Activated naive CD8-positive, alpha-beta T cell treated with anti-CD3 and anti-CD28 coated beads, Interleukin-2, amount 10 ng/mL, durations not matched to agents 7 days and 5 days (primary cell): ENCODE data around the gene WDR83. TPM values are rescaled to one million over a fixed set of nuclear protein-coding genes. Genes with fewer than 3 reads are reported as not detected.

Experiments used
- ATAC-seq: fragments of 150-1000 bp; cut with Tn5 transposase; one replicate; pipeline ENCODE4 v1.10.0; 2021; ENCODE audit warnings: low read depth, moderate library complexity
- POLR2A ChIA-PET: fragments of 350-600 bp; sonication (Branson Sonifier 250); formaldehyde crosslinking; loops from one replicate; lab custom pipeline; 2021; ENCODE audit warnings: antibody characterized with exemption; lab: Charles Lee
- DNase-seq: peaks from one replicate; pipeline ENCODE4 v3.0.0; 2021
- H3K27ac Mint-ChIP-seq: one replicate; pipeline ENCODE4 v1.8.0; 2022; ENCODE audit warnings: mild to moderate bottlenecking, mixed read lengths
- H3K27me3 Mint-ChIP-seq: one replicate; pipeline ENCODE4 v1.8.0; 2022; ENCODE audit warnings: mild to moderate bottlenecking, moderate library complexity, mixed read lengths
- H3K36me3 Mint-ChIP-seq: one replicate; pipeline ENCODE4 v1.8.0; 2021; ENCODE audit warnings: mild to moderate bottlenecking, mixed read lengths
- H3K4me1 Mint-ChIP-seq: one replicate; pipeline ENCODE4 v1.8.0; 2021; ENCODE audit warnings: mixed read lengths
- H3K4me3 Mint-ChIP-seq: one replicate; pipeline ENCODE4 v1.8.0; 2022; ENCODE audit warnings: mild to moderate bottlenecking, moderate library complexity, mixed read lengths
- H3K9me3 Mint-ChIP-seq: one replicate; pipeline ENCODE4 v1.8.0; 2021; ENCODE audit warnings: mixed read lengths
- total RNA-seq, 2 experiments: library from RNA; stranded (reverse); gene quantifications; one replicate each; pipeline ENCODE4 v1.2.3, GENCODE V29; 2021

WDR83 gene
- total RNA-seq, 2 experiments from 2014 or later, result 18.2 to 21.1 TPM

DNA sequence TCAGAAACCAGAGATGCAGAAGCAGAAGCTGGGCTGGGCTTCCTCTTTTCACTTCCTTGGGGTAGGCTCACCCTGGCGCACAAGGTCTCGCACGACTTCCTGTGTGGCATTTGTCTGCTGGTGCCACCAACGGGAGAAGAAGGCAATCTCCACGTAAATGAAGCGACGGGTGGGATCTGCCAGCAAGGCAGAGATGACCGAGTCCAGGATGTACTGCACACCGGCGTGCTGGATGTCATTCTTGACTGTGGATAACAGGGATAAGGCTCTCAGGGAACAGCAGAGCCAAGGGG, 1.4 kb upstream of the WDR83 start:
- Mint-ChIP-seq H3K27me3 (no peaks in the 10 kb centered on the region), H3K27ac (peak overlapping the region; percentile 82), H3K4me3 (peak overlapping the region; percentile 92), H3K36me3 (peaks cover 6% of the 10 kb centered on the region), H3K9me3 (no peaks in the 10 kb centered on the region), H3K4me1 (peaks cover 30% of the 10 kb centered on the region)
- DNase-seq, result peak; percentile 57
- POLR2A ChIA-PET, result interaction anchor here (0.5 to 0.6 kb wide), 2 partner anchors 13 to 42 kb away, joined by 3 to 6 read pairs; no protein-coding TSS in a partner anchor
- peak; percentile 46 for ATAC-seq

DNA sequence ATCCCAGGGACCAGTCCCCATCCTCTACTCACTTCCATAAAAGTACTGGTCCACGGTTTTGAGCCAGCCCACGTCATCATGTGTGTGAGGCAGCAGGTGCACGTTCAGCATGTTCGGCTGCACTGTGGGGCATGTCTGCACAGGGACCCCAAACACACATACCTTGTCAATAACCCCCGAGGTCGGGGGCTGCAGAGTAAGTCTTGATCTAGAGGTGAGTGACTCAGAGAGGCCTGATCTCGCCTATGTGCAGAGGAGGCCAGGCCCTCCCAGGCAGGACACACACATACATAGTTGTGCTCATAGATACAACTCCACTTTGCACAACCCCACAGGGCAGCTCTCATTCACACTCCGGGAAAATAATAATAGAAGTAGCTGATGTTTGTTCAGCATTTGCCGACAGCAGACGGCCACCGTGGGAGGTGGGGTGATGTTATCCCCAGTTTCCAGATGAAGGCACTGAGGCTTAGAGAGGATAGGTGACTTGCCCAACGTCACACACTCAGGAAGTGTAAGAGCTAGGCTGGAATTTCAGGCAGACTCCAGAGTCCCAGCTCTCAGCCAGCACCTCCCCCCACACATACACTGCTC, 839 bp upstream of the WDR83 start:
- ATAC-seq (peak; percentile 12), DNase-seq (peak; percentile 52)
- POLR2A ChIA-PET, result interaction anchor here (0.5 to 1.6 kb wide), 7 partner anchors 13 to 101 kb away, joined by 3 to 6 read pairs (median 4); partner anchors contain the start of genes TNPO2 and ZNF490
- peaks cover 6% of the 10 kb centered on the region for H3K36me3 Mint-ChIP-seq
- no peaks in the 10 kb centered on the region for H3K9me3 Mint-ChIP-seq
- peak overlapping the region; percentile 92 for H3K4me3 Mint-ChIP-seq
- peak overlapping the region; percentile 82 for H3K27ac Mint-ChIP-seq
- H3K4me1 Mint-ChIP-seq, result peaks cover 33% of the 10 kb centered on the region
- no peaks in the 10 kb centered on the region for H3K27me3 Mint-ChIP-seq

DNA sequence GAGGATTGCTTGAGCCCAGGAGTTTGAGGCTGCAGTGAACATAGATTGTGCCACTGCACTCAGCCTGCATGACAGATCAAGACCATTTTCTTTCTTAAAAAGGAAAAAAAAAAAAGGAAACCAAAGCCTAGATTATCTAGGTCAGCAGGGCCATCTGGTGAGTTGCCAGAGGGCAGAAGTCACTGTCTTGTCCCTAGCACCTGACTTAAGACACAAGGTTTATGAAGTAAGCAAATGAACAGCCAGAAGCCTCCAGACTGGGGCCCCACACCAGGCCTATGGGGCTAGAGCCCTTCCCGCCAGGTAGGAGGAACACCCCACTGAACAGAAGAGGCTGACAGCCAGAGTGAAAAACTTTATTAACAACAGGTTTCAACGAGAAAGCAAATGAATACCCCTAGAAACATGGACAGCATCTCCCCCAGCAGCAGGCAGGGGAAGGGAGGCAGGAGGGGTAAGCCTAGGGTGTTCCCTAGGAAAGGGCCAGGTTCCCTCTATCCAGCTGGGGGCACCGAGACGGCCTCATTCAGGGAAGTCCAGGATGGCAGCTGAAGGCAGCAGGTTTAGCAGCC, 1.2 kb downstream of the WDR83 start:
- POLR2A ChIA-PET, result interaction anchor here (0.8 to 1.9 kb wide), 5 partner anchors 9 to 66 kb away, joined by 3 to 9 read pairs (median 5); partner anchors contain the start of genes ZNF490 and ZNF791
- no peak for DNase-seq
- Mint-ChIP-seq H3K4me3 (peak overlapping the region; percentile 99), H3K36me3 (peaks cover 10% of the 10 kb centered on the region), H3K27ac (peak overlapping the region; percentile 100), H3K27me3 (no peaks in the 10 kb centered on the region), H3K9me3 (no peaks in the 10 kb centered on the region), H3K4me1 (peaks cover 37% of the 10 kb centered on the region)
- no peak for ATAC-seq

DNA sequence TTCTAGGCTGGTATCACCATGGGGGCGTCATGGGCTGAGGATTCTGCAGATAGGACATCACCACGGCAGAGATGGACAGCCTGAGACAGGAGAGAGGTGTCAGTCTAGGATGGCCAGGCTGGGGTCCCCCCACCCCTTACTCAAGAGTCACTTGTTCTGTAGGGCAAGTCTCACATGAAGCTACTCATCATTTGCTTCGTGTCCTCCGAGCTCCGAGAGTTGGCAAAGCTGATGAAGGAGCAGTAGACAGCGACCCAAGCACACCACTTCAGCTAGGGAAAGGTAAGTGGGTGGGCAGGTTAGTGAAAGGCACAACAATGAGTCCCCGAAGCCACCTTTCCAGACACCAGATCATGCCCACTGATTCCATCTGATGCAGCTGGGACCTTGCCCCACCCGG, 1.7 kb downstream of the WDR83 start:
- H3K27ac Mint-ChIP-seq, result peak overlapping the region; percentile 100
- POLR2A ChIA-PET, result interaction anchor here (0.8 to 2.2 kb wide), 7 partner anchors 8 to 66 kb away, joined by 3 to 19 read pairs (median 5); partner anchors contain the start of genes DHPS, ZNF490 and ZNF791
- no peaks in the 10 kb centered on the region for H3K9me3 Mint-ChIP-seq
- ATAC-seq (no peak), DNase-seq (no peak)
- peaks cover 37% of the 10 kb centered on the region for H3K4me1 Mint-ChIP-seq
- H3K27me3 Mint-ChIP-seq, result no peaks in the 10 kb centered on the region
- H3K4me3 Mint-ChIP-seq, result peak overlapping the region; percentile 99
- H3K36me3 Mint-ChIP-seq, result peaks cover 10% of the 10 kb centered on the region

DNA sequence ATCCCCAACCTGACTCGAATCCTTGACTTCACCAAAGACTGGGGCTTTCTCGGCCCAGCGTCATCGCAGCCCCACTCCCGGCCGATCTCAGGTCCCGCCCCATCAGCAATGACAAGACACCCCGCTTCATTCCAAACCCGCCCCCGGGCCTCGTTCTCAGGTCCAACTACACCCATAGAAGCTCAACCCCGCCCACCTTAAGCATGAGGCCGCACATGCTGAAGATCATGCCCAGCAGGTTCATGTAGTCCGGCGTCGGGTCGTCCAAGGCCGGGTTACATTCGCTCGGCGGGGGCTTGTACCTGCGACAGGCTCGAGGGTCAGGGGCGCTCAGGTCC, 2.3 kb downstream of the WDR83 start:
- POLR2A ChIA-PET, result interaction anchor here (0.5 to 2.2 kb wide), 10 partner anchors 8 to 306 kb away, joined by 3 to 19 read pairs (median 4); partner anchors contain the start of genes DHPS, ZNF490 and ZNF791
- H3K36me3 Mint-ChIP-seq, result peaks cover 7% of the 10 kb centered on the region

DNA sequence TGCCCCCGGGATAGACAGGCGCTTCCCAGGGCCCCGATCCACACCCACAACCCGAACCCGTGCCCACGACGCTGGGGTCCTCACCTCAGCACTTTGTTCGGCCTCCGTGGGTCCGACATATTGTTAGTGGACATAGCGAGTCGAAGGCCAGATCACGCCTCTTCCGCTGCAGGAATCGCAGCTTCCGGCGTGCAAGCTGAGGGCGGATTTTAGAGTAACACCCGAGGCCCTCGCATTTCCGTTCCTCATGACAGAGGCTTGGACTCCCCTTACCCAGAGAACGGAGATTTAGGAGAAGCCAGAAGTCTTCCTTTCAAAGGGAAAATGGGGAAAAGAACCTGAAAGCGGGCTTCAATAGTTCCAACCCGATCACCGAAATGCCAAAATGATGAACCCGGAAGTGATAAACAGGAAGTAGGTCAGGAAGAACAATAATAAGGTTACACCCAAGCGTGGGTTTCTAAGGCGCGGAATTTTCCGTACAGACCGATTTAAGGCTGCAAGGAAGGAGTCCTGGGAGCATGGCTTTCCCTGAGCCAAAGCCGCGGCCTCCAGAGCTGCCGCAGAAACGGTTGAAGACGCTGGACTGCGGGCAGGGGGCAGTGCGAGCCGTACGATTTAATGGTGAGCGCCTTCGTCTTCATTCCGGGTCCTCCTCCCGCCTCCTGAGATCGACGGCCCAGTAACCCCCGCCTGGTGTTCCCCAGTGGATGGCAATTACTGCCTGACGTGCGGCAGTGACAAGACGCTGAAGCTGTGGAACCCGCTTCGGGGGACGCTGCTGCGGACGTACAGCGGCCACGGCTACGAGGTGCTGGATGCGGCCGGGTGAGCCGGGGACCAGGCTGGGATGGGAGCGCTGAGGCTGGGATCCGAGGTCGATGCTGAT, 2.9 kb downstream of the WDR83 start:
- Mint-ChIP-seq H3K36me3 (peaks cover 9% of the 10 kb centered on the region), H3K4me1 (peaks cover 35% of the 10 kb centered on the region), H3K27ac (peak overlapping the region; percentile 100), H3K27me3 (no peaks in the 10 kb centered on the region), H3K4me3 (peak overlapping the region; percentile 99), H3K9me3 (no peaks in the 10 kb centered on the region)
- ATAC-seq (peak; percentile 22), DNase-seq (peak; percentile 80)
- POLR2A ChIA-PET, result interaction anchor here (0.5 to 2.2 kb wide), 9 partner anchors 12 to 306 kb away, joined by 3 to 19 read pairs (median 5); partner anchors contain the start of genes DHPS, ZNF490 and ZNF791

More for the DNA sequence above, 2.3 kb downstream of the WDR83 start:
- H3K4me3 Mint-ChIP-seq, result peak overlapping the region; percentile 99
- ATAC-seq (peak; percentile 29), DNase-seq (peak; percentile 68)
- peak overlapping the region; percentile 100 for H3K27ac Mint-ChIP-seq
- H3K4me1 Mint-ChIP-seq, result peaks cover 37% of the 10 kb centered on the region
- H3K9me3 Mint-ChIP-seq, result no peaks in the 10 kb centered on the region
- no peaks in the 10 kb centered on the region for H3K27me3 Mint-ChIP-seq

DNA sequence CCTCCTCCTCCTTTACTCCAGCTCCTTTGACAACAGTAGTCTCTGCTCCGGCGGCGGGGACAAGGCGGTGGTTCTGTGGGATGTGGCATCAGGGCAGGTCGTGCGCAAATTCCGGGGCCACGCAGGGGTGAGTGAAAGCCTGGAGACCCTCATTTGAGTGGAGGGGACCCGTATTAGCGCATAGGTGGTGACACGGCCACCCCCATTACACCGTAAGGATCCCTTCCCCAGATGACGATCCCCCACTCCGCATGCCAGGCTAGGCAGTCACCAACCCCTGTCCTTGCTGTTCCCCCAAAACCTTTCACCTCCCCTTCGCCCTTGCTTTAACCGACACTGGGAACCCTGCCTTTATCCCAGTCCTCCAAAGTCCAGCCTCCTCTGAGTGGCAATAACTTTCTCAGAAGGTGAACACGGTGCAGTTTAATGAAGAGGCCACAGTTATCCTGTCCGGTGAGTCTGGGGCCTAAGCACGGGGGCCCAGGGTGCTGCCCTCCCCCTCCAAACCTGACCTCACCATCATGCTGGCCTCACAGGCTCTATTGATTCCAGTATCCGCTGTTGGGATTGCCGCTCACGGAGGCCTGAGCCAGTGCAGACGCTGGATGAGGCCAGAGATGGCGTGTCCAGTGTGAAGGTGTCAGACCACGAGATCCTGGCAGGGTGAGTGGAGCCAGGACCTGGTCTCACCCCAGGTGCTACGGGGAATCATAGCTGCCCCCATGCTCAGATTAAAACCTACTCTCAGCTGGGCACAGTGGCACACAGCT, 3.7 kb downstream of the WDR83 start:
- Mint-ChIP-seq H3K4me1 (peaks cover 31% of the 10 kb centered on the region), H3K9me3 (no peaks in the 10 kb centered on the region), H3K27ac (peak overlapping the region; percentile 100), H3K4me3 (peak overlapping the region; percentile 99), H3K36me3 (peaks cover 9% of the 10 kb centered on the region), H3K27me3 (no peaks in the 10 kb centered on the region)
- DNase-seq (no peak), ATAC-seq (no peak)
- POLR2A ChIA-PET, result interaction anchor here (0.6 to 2.2 kb wide), 4 partner anchors 9 to 118 kb away, joined by 3 to 19 read pairs (median 4); partner anchors contain the start of gene DHPS

DNA sequence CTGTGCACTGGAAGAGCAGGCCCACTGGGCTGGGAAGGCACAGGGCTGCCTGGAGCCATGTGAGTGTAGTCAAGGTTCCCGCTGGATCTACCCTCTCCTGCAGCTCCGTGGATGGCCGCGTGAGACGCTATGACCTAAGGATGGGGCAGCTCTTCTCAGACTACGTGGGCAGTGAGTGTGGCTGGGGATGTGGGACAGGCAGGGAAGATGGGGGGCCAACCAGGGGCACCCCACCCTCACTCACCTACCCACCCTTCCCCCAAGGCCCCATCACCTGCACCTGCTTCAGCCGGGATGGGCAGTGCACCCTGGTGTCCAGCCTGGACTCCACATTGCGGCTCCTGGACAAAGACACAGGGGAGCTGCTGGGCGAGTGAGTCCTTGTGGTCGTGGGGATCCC, 6.1 kb downstream of the WDR83 start:
- H3K4me1 Mint-ChIP-seq, result peaks cover 26% of the 10 kb centered on the region
- peaks cover 20% of the 10 kb centered on the region for H3K36me3 Mint-ChIP-seq
- H3K4me3 Mint-ChIP-seq, result no peak overlapping the region
- H3K9me3 Mint-ChIP-seq, result no peaks in the 10 kb centered on the region
- no peak overlapping the region for H3K27ac Mint-ChIP-seq
- ATAC-seq (no peak), DNase-seq (no peak)
- H3K27me3 Mint-ChIP-seq, result no peaks in the 10 kb centered on the region
- POLR2A ChIA-PET, result interaction anchor here (1.0 kb wide), 2 partner anchors 9 to 33 kb away, joined by 3 to 4 read pairs; partner anchors contain the start of gene DHPS

DNA sequence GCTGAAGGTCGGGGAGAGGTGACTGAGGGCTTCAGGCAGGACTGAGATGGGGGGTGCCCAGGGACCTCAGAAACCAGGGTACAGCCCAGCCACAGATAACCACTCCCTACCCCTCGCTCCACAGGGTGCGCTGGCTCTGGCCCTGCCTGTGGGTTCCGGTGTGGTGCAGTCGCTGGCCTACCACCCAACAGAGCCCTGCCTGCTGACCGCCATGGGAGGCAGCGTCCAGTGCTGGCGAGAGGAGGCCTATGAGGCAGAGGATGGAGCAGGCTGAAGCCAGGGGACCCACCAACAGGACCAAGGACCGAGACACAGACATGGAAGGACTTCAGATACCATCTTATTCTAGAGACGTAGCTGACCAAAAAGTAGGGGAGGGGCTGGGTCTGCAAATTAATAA, 8.8 kb downstream of the WDR83 start:
- POLR2A ChIA-PET, result interaction anchor here (1.6 kb wide), 1 partner anchor 111 kb away, joined by 4 read pairs; no protein-coding TSS in a partner anchor
- H3K4me1 Mint-ChIP-seq, result peaks cover 20% of the 10 kb centered on the region
- no peaks in the 10 kb centered on the region for H3K9me3 Mint-ChIP-seq
- H3K4me3 Mint-ChIP-seq, result no peak overlapping the region
- H3K36me3 Mint-ChIP-seq, result peaks cover 27% of the 10 kb centered on the region
- no peak for DNase-seq
- no peaks in the 10 kb centered on the region for H3K27me3 Mint-ChIP-seq
- ATAC-seq, result no peak
- H3K27ac Mint-ChIP-seq, result no peak overlapping the region

DNA sequence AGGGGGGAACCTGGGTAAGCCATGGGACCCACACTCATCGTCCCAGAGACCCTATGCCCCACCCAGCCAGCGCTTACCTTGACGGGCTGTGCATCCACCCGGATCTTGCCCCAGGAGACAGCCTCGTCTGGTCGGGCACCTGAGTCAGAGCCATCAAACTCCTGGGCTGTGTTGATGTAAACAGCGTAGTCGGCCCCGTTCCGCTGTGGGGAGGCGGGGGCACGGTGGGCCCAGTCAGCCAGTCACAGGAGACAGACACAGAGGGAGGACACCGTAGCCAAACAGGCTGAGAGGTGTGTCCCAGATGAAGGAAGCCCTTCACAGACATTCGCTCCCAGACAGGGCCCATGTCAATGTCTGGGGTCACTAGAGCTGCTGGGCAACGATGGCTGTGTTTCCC, 9.3 kb downstream of the WDR83 start:
- ATAC-seq (no peak), DNase-seq (no peak)
- H3K27me3 Mint-ChIP-seq, result no peaks in the 10 kb centered on the region
- H3K4me3 Mint-ChIP-seq, result no peak overlapping the region
- H3K36me3 Mint-ChIP-seq, result peaks cover 28% of the 10 kb centered on the region
- H3K27ac Mint-ChIP-seq, result no peak overlapping the region
- no peaks in the 10 kb centered on the region for H3K9me3 Mint-ChIP-seq
- POLR2A ChIA-PET, result interaction anchor here (0.6 to 1.6 kb wide), 3 partner anchors 8 to 290 kb away, joined by 4 read pairs; no protein-coding TSS in a partner anchor
- peaks cover 19% of the 10 kb centered on the region for H3K4me1 Mint-ChIP-seq

DNA sequence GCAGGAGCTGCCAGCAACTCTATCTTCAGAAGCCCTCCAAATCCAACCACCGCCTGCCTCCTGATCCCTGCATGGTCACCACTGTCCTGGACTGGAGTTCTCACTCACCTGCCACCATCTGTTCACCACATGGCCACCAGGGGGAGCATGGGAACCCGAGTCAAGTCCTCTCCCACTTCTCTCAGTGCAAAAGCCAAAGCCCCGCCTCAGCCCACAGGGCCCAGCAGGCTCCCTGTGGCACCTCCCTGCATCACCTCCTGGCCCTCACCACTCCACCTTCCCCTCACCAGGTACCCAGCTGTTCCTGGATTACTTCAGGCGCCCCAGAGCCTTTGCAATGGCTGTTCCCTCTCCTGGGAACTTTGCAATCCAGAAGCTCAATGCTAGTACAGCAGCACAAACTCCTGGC, 9.8 kb downstream of the WDR83 start:
- DNase-seq, result peak; percentile 88
- POLR2A ChIA-PET, result interaction anchor here (0.6 to 1.6 kb wide), 3 partner anchors 8 to 290 kb away, joined by 4 read pairs; no protein-coding TSS in a partner anchor
- Mint-ChIP-seq H3K9me3 (no peaks in the 10 kb centered on the region), H3K36me3 (peaks cover 31% of the 10 kb centered on the region), H3K27ac (peak overlapping the region; percentile 69), H3K4me3 (no peak overlapping the region), H3K4me1 (peaks cover 22% of the 10 kb centered on the region), H3K27me3 (no peaks in the 10 kb centered on the region)
- peak; percentile 49 for ATAC-seq

DNA sequence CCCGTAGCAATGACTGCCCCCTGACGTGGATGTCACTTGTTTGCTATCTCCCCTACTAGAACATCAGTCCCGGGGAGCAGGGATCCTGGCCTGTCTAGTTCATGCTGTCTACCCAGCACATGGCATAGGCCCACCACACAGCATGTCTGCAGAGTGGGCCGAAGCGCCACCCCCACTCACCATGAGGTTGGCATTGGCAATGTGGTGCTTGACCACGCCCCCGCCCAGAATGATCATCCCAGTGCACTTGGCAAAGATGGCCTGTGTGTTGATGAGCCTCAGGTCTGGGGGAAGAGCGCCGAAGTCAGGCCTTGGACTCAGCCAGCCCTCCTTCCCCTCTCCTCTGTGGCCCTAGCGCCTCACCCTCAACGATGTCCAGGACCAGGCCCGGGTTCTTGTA, 10.3 kb downstream of the WDR83 start:
- Mint-ChIP-seq H3K4me3 (no peak overlapping the region), H3K9me3 (no peaks in the 10 kb centered on the region), H3K27ac (no peak overlapping the region), H3K36me3 (peaks cover 30% of the 10 kb centered on the region), H3K4me1 (peaks cover 21% of the 10 kb centered on the region), H3K27me3 (no peaks in the 10 kb centered on the region)
- POLR2A ChIA-PET, result interaction anchor here (1.1 to 2.4 kb wide), 3 partner anchors 9 to 112 kb away, joined by 4 to 7 read pairs (median 4); partner anchors contain the start of gene FBXW9
- DNase-seq (no peak), ATAC-seq (no peak)
